Endothelial cell of umbilical vein (primary cell): ENCODE results near the gene FLT3LG. TPM values are rescaled to one million over a fixed set of nuclear protein-coding genes. Genes with fewer than 3 reads are reported as not detected.

Experiments
- BruUV-seq: library from RNA; stranded (reverse); fragments of 400-500 nt; replicated peaks from 2 replicates; lab custom pipeline; 2021; lab: Mats Ljungman, UMichigan
- CTCF ChIA-PET: fragments of 300-600, 350-600 bp; sonication (Branson Sonifier 250); formaldehyde crosslinking; loops from one replicate; lab custom pipeline; 2021; ENCODE audit warnings: antibody characterized with exemption, inconsistent platforms; lab: Charles Lee
- POLR2A ChIA-PET: fragments of 300-600, 350-600 bp; sonication (Branson Sonifier 250); formaldehyde crosslinking; loops from one replicate; lab custom pipeline; 2021; ENCODE audit warnings: antibody characterized with exemption, inconsistent platforms; lab: Charles Lee
- DNase-seq: peaks from one replicate; pipeline ENCODE4 v3.0.0-alpha.2; 2011; ENCODE audit warnings: low read depth, low spot score
- FAIRE-seq: peaks from 2 replicates; lab custom pipeline; 2011; peaks lifted over from hg19 to GRCh38; lab: Jason Lieb, UNC
- H2AFZ ChIP-seq: 2 replicates; pipeline ENCODE4 v1.6.0; 2012; ENCODE audit warnings: low read depth, low read length, control low read depth, inconsistent platforms
- H3K27ac ChIP-seq: 2 replicates; pipeline ENCODE4 v1.5.1; 2011; ENCODE audit warnings: low read depth, mild to moderate bottlenecking, control low read depth, low read length, moderate library complexity; ENCODE audit not compliant: insufficient read depth
- H3K27me3 ChIP-seq, 2 experiments: 2 replicates each; pipeline versions ENCODE4 v1.6.0 to v1.6.1; 2011; ENCODE audit warnings: low read length in 2 of 2, mixed read lengths in 1 of 2; ENCODE audit not compliant: control insufficient read depth in 2 of 2, insufficient read depth in 2 of 2
- H3K36me3 ChIP-seq, 2 experiments: 2 replicates in 1 of 2; 3 replicates in 1 of 2; pipeline ENCODE4 v1.5.1; 2011; ENCODE audit warnings: low read length in 2 of 2, mild to moderate bottlenecking in 1 of 2, moderate library complexity in 1 of 2; ENCODE audit not compliant: control insufficient read depth in 2 of 2, insufficient read depth in 2 of 2; ENCODE audit errors: extremely low read depth in 1 of 2
- H3K4me1 ChIP-seq: 3 replicates; pipeline ENCODE4 v1.5.1; 2011; ENCODE audit warnings: mild to moderate bottlenecking, low read length; ENCODE audit not compliant: control insufficient read depth, insufficient read depth; ENCODE audit errors: extremely low read depth
- H3K4me2 ChIP-seq: 2 replicates; pipeline ENCODE4 v1.6.1; 2011; ENCODE audit warnings: low read length, control low read depth, mixed read lengths; ENCODE audit not compliant: insufficient read depth
- H3K4me3 ChIP-seq, 3 experiments: fragments of 200-600 bp in 1 of 3; sonication (generic), shearing (Covaris generic) in 1 of 3; replicated peaks in 1 of 3; 2 replicates each; pipeline ENCODE4 v1.5.1; 2011 to 2016; ENCODE audit warnings: control low read depth in 3 of 3, low read length in 3 of 3, mild to moderate bottlenecking in 2 of 3, inconsistent platforms in 1 of 3, low read depth in 1 of 3, moderate library complexity in 1 of 3; ENCODE audit not compliant: insufficient read depth in 1 of 3
- H3K79me2 ChIP-seq: 2 replicates; pipeline ENCODE4 v1.6.0; 2012; ENCODE audit warnings: low read length, inconsistent platforms; ENCODE audit not compliant: control insufficient read depth, insufficient read depth
- H3K9ac ChIP-seq: replicated peaks from 2 replicates; pipeline ENCODE3; 2011; ENCODE audit warnings: low read length, control low read depth; ENCODE audit not compliant: insufficient read depth; ENCODE audit errors: extremely low read depth
- H3K9me1 ChIP-seq: replicated peaks from 3 replicates; pipeline ENCODE4 v1.6.0; 2011; ENCODE audit warnings: mild to moderate bottlenecking, low read length; ENCODE audit not compliant: control insufficient read depth, insufficient read depth; ENCODE audit errors: extremely low read depth
- H3K9me3 ChIP-seq: replicated peaks from 2 replicates; pipeline ENCODE4 v1.5.1; 2012; ENCODE audit warnings: low read length, inconsistent platforms; ENCODE audit not compliant: control insufficient read depth, insufficient read depth
- H4K20me1 ChIP-seq: replicated peaks from 2 replicates; pipeline ENCODE3; 2011; ENCODE audit warnings: mild to moderate bottlenecking, low read length; ENCODE audit not compliant: control insufficient read depth, insufficient read depth; ENCODE audit errors: extremely low read depth
- EZH2 ChIP-seq: IDR thresholded peaks from 2 replicates; pipeline ENCODE4 v1.6.1; 2012; ENCODE audit warnings: borderline replicate concordance, low read depth, mild to moderate bottlenecking, moderate library complexity, low read length, inconsistent platforms; ENCODE audit not compliant: severe bottlenecking
- FOS ChIP-seq: IDR thresholded peaks from 2 replicates; pipeline ENCODE4 v1.6.1; 2011; ENCODE audit warnings: mild to moderate bottlenecking, low read length, moderate library complexity, borderline replicate concordance; ENCODE audit not compliant: insufficient read depth
- GATA2 ChIP-seq: IDR thresholded peaks from 2 replicates; pipeline ENCODE4 v1.7.0; 2011; ENCODE audit warnings: low read depth, mild to moderate bottlenecking, moderate library complexity, mixed read lengths, low read length; ENCODE audit not compliant: insufficient read length, insufficient read depth
- JUN ChIP-seq: IDR thresholded peaks from 2 replicates; pipeline ENCODE4 v1.6.1; 2011; ENCODE audit warnings: borderline replicate concordance, low read depth; ENCODE audit not compliant: insufficient read length, insufficient read depth
- MYC ChIP-seq: IDR thresholded peaks from one replicate; pipeline ENCODE4 v1.6.1; 2011; ENCODE audit warnings: mild to moderate bottlenecking, low read depth, low read length
- POLR2A ChIP-seq: IDR thresholded peaks from 2 replicates; pipeline ENCODE4 v1.6.1; 2012; ENCODE audit warnings: low read depth, mild to moderate bottlenecking, control low read depth, low read length
- POLR2AphosphoS5 ChIP-seq: IDR thresholded peaks from 2 replicates; pipeline ENCODE4 v1.6.1; 2012; ENCODE audit warnings: low read depth, mild to moderate bottlenecking, control low read depth, low read length, moderate library complexity; ENCODE audit not compliant: insufficient read depth
- dilution Hi-C: fragments of 300-500 bp; cut with MboI; formaldehyde crosslinking; loops from one replicate; pipeline ENCODE4 v1.15.0; 2019; ENCODE audit warnings: low sequenced_read_pairs; ENCODE audit not compliant: extremely low pct_ligation_motif_present
- intact Hi-C: fragments of 100-400 bp; cut with micrococcal nuclease; formaldehyde crosslinking; loops from one replicate; pipeline ENCODE4 v1.10.0; 2022
- polyA plus RNA-seq, 4 experiments: library from polyadenylated mRNA; depleted of rRNA in 3 of 4; stranded (reverse) in 3 of 4; unstranded in 1 of 4; fragments of >200 nt; gene quantifications; 2 replicates each; pipeline versions ENCODE4 v1.2.1 to v1.2.3, GENCODE V29; 2011 to 2012; ENCODE audit warnings: missing spikeins in 1 of 4
- total RNA-seq: library from RNA; stranded (reverse); gene quantifications from 2 replicates; pipeline ENCODE4 v1.2.3, GENCODE V29; 2021
- TF ChIP-seq, protein P1 (sequence below): IDR thresholded peaks from 2 replicates; pipeline ENCODE4 v1.6.1; 2011; ENCODE audit not compliant: insufficient read depth, insufficient read length
- TF ChIP-seq, protein P2 (sequence below), 2 donors: IDR thresholded peaks; 1 replicate in 1 of 2; 2 replicates in 1 of 2; pipeline ENCODE4 v1.5.1; 2011; ENCODE audit warnings: low read length in 2 of 2, mild to moderate bottlenecking in 2 of 2, moderate library complexity in 2 of 2, control low read depth in 1 of 2, inconsistent platforms in 1 of 2, low read depth in 1 of 2; ENCODE audit not compliant: insufficient read depth in 1 of 2; ENCODE audit errors: extremely low read depth in 1 of 2

The FLT3LG gene
- total and polyA plus RNA-seq, 2 donors (not counting 3 experiments of a cell fraction or from before 2014, with no cell fraction given) = 5.0 to 5.7 TPM

DNA sequence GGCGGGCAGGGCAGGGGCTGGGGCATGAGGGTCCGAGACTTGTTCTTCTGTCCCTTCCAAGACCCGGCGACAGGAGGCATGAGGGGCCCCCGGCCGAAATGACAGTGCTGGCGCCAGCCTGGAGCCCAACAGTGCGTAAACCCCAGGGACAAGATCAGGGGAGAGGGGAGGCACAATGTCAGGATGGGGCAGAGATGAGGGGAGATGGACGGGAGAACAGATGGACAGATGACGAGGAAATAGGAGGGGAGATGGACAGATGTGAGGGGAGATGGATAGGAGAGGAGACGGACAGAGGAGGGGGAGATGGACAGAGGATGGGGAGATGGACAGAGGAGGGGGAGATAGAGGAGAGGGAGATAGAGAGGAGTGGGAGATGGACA is 518 bp downstream of the FLT3LG start:
- Histone ChIP-seq H4K20me1 (no peaks in the 10 kb centered on the region), H3K4me3 (peak overlapping the region; percentile 62 to 93 (median 73)), H3K79me2 (no peaks in the 10 kb centered on the region), H3K9me3 (no peaks in the 10 kb centered on the region), H2AFZ (peak overlapping the region; percentile 98), H3K4me1 (peaks cover 6% of the 10 kb centered on the region), H3K4me2 (peak overlapping the region; percentile 78), H3K27ac (no peak overlapping the region), H3K27me3 (no peaks in the 10 kb centered on the region), H3K9me1 (no peaks in the 10 kb centered on the region), H3K36me3 (no peaks in the 10 kb centered on the region), H3K9ac (peak overlapping the region; percentile 60)
- dilution Hi-C loops = no loop called here
- FAIRE-seq (no peak), DNase-seq (no peak)
- intact Hi-C loops = loop anchor here (1.0 to 2.0 kb wide), 2 partner anchors 22 to 73 kb away; partner anchors contain the start of gene ALDH16A1
- POLR2A ChIA-PET = no interaction called here
- no TSS peak for BruUV-seq
- TF ChIP-seq, protein P1, sequence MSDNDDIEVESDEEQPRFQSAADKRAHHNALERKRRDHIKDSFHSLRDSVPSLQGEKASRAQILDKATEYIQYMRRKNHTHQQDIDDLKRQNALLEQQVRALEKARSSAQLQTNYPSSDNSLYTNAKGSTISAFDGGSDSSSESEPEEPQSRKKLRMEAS = no peak
- TF ChIP-seq, protein P2, sequence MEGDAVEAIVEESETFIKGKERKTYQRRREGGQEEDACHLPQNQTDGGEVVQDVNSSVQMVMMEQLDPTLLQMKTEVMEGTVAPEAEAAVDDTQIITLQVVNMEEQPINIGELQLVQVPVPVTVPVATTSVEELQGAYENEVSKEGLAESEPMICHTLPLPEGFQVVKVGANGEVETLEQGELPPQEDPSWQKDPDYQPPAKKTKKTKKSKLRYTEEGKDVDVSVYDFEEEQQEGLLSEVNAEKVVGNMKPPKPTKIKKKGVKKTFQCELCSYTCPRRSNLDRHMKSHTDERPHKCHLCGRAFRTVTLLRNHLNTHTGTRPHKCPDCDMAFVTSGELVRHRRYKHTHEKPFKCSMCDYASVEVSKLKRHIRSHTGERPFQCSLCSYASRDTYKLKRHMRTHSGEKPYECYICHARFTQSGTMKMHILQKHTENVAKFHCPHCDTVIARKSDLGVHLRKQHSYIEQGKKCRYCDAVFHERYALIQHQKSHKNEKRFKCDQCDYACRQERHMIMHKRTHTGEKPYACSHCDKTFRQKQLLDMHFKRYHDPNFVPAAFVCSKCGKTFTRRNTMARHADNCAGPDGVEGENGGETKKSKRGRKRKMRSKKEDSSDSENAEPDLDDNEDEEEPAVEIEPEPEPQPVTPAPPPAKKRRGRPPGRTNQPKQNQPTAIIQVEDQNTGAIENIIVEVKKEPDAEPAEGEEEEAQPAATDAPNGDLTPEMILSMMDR (IDR thresholded peaks at IDR 0.05; ENCODE audit: extremely low read depth in 1 of 2, insufficient read depth in 1 of 2, low read depth in 1 of 2, low read length in 2 of 2) = no peak
- no peak for TF ChIP-seq FOS
- no peak for TF ChIP-seq POLR2A
- no peak for TF ChIP-seq EZH2
- no peak for TF ChIP-seq MYC
- TF ChIP-seq POLR2AphosphoS5 = no peak
- no peak for TF ChIP-seq GATA2
- TF ChIP-seq JUN = no peak
- CTCF ChIA-PET = interaction anchor here (1.2 to 3.6 kb wide), 4 partner anchors 21 to 97 kb away, joined by 3 to 17 read pairs (median 8); partner anchors contain the start of genes ALDH16A1 and PIH1D1
